Measurements from ENCODE around the gene DCAF8L2. TPM values are rescaled to one million over a fixed set of nuclear protein-coding genes. Genes with fewer than 3 reads are reported as not detected.

DCAF8L2 gene
- total RNA-seq, 1 donor from 2014 or later = 0.62 TPM

DNA sequence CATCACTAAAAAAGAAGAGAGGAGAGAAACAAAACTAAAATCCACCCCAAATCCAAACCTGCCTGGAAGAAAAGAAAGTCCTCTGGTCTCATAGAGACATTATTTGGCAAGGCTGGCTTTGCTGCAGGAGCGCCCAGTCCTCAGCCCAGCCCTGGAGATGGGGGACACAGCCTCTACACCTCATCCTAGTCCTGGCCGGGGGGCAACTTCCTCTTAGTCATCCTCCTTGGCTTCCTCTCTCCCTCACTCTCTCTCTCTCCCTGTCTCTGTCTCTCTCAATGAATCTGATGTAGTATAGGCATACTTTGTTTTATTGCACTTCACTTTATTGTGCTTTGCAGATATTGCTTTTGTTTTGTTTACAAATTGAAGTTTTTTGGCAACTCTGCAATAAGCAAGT, 161.8 kb downstream of the DCAF8L2 start:
- TF ChIP-seq, protein P1, sequence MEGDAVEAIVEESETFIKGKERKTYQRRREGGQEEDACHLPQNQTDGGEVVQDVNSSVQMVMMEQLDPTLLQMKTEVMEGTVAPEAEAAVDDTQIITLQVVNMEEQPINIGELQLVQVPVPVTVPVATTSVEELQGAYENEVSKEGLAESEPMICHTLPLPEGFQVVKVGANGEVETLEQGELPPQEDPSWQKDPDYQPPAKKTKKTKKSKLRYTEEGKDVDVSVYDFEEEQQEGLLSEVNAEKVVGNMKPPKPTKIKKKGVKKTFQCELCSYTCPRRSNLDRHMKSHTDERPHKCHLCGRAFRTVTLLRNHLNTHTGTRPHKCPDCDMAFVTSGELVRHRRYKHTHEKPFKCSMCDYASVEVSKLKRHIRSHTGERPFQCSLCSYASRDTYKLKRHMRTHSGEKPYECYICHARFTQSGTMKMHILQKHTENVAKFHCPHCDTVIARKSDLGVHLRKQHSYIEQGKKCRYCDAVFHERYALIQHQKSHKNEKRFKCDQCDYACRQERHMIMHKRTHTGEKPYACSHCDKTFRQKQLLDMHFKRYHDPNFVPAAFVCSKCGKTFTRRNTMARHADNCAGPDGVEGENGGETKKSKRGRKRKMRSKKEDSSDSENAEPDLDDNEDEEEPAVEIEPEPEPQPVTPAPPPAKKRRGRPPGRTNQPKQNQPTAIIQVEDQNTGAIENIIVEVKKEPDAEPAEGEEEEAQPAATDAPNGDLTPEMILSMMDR (IDR thresholded peaks at IDR 0.05; ENCODE audit: unreplicated experiment) = no peak
- no peak for DNase-seq (ENCODE audit: low spot score)
- Mint-ChIP-seq H3K4me1 (ENCODE audit: unreplicated experiment) (no peaks in the 10 kb centered on the region), H3K27me3 (ENCODE audit: unreplicated experiment) (peaks cover 3% of the 10 kb centered on the region), H3K4me3 (ENCODE audit: unreplicated experiment) (no peak overlapping the region), H3K27ac (ENCODE audit: unreplicated experiment) (no peak overlapping the region), H3K9me3 (ENCODE audit: unreplicated experiment) (no peaks in the 10 kb centered on the region), H3K36me3 (ENCODE audit: low read depth, unreplicated experiment) (no peaks in the 10 kb centered on the region)

DNA sequence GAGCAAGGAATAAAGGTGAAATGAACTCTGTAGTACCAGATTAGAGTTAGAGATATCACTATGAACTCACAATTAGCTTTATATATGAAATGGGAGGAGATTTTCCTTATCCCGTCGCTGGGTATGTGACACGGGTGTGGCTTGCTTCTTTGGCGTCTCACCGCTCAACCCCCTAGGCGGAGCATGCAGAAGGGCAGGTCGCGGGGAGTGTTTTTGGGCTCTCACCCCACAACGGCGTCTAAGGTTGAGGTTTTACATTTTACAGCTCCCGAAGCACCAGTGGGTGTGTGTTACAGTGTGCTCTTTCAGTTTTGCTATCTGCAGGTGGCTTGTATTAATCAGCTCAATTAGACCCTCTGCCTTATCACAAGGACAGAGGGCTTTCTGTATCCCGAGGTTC, 175.6 kb downstream of the DCAF8L2 start:
- Mint-ChIP-seq H3K36me3 (ENCODE audit: low read depth, unreplicated experiment) (no peaks in the 10 kb centered on the region), H3K4me3 (ENCODE audit: unreplicated experiment) (no peak overlapping the region), H3K27me3 (ENCODE audit: unreplicated experiment) (peaks cover 1% of the 10 kb centered on the region), H3K4me1 (ENCODE audit: unreplicated experiment) (no peaks in the 10 kb centered on the region), H3K9me3 (ENCODE audit: unreplicated experiment) (no peaks in the 10 kb centered on the region), H3K27ac (ENCODE audit: unreplicated experiment) (no peak overlapping the region)
- TF ChIP-seq, protein P1 (IDR thresholded peaks at IDR 0.05; ENCODE audit: unreplicated experiment) = no peak
- no peak for DNase-seq (ENCODE audit: low spot score)

GRCh38 chrX:27767387-27767786, 177.2 kb downstream of the DCAF8L2 start:
- DNase-seq (ENCODE audit: low spot score) = no peak
- no peak overlapping the region for H3K27ac Mint-ChIP-seq (ENCODE audit: unreplicated experiment)
- TF ChIP-seq, protein P1 (IDR thresholded peaks at IDR 0.05; ENCODE audit: unreplicated experiment) = no peak
- no peaks in the 10 kb centered on the region for H3K9me3 Mint-ChIP-seq (ENCODE audit: unreplicated experiment)
- H3K4me1 Mint-ChIP-seq (ENCODE audit: unreplicated experiment) = no peaks in the 10 kb centered on the region
- H3K4me3 Mint-ChIP-seq (ENCODE audit: unreplicated experiment) = no peak overlapping the region
- H3K36me3 Mint-ChIP-seq (ENCODE audit: low read depth, unreplicated experiment) = no peaks in the 10 kb centered on the region
- peaks cover 1% of the 10 kb centered on the region for H3K27me3 Mint-ChIP-seq (ENCODE audit: unreplicated experiment)

DNA sequence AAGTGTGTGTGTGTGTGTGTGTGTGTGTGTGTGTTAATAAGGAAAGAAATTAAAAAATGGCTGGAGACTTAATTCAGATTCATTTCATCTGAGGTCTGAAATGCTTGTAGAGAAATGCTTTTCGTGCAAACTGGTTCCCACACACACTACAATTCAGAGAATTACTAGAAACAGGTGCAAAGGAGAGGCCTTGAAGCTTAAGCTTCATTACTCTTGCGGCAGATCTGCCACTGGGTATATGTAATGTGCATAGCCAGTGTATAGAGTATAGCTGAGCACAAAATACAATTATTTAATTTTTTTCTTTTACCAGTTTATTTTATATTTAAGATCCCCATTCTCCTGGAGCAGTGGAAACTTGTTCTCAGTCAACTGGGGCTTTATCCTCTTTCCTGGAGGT, 185.8 kb downstream of the DCAF8L2 start:
- Mint-ChIP-seq H3K4me1 (ENCODE audit: unreplicated experiment) (no peaks in the 10 kb centered on the region), H3K9me3 (ENCODE audit: unreplicated experiment) (no peaks in the 10 kb centered on the region), H3K36me3 (ENCODE audit: low read depth, unreplicated experiment) (no peaks in the 10 kb centered on the region), H3K4me3 (ENCODE audit: unreplicated experiment) (no peak overlapping the region), H3K27me3 (ENCODE audit: unreplicated experiment) (no peaks in the 10 kb centered on the region), H3K27ac (ENCODE audit: unreplicated experiment) (no peak overlapping the region)
- DNase-seq (ENCODE audit: low spot score) = no peak
- TF ChIP-seq, protein P1 (IDR thresholded peaks at IDR 0.05; ENCODE audit: unreplicated experiment) = no peak

- no peak for DNase-seq (ENCODE audit: low spot score)
- Mint-ChIP-seq H3K4me1 (ENCODE audit: unreplicated experiment) (no peaks in the 10 kb centered on the region), H3K9me3 (ENCODE audit: unreplicated experiment) (no peaks in the 10 kb centered on the region), H3K4me3 (ENCODE audit: unreplicated experiment) (no peak overlapping the region), H3K27me3 (ENCODE audit: unreplicated experiment) (no peaks in the 10 kb centered on the region), H3K27ac (ENCODE audit: unreplicated experiment) (no peak overlapping the region), H3K36me3 (ENCODE audit: low read depth, unreplicated experiment) (no peaks in the 10 kb centered on the region)
- TF ChIP-seq, protein P1 (IDR thresholded peaks at IDR 0.05; ENCODE audit: unreplicated experiment) = no peak
Measured at GRCh38 chrX:27796640-27797257, 206.6 kb downstream of the DCAF8L2 start.
